Stimulated activated CD8-positive, alpha-beta memory T cell treated with anti-CD3 and anti-CD28 coated beads, Interleukin-15, amount 100 ng/mL, for 4 hours (primary cell): ENCODE results near the gene SMIM8.

ENCODE experiments used
- DNase-seq, 2 donors: peaks; one replicate each; pipeline ENCODE4 v3.0.0-alpha.2; 2020; ENCODE audit warnings: low read depth in 2 of 2

The SMIM8 gene

DNA sequence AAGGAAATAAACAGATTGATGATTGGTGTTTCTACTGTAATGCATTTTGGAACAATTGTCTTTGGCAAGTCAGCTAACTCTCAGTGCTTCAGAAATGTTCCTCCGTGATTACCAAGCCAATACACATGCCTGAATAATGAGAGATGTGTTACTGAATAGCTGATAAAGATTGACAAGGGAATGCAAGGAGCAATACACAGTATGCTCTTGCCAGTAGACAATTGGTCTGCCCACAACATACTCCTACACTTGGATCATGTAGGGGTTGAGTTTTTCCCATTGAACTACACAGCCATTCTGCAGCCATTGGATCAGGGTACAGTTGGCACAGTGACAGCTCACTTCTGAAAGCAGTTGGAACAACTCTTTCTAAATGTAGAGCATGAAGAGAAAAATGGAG, 12.3 kb downstream of the SMIM8 start:
- no peak for DNase-seq

GRCh38 chr6:87336367-87336766, 14.0 kb downstream of the SMIM8 start:
- no peak for DNase-seq

DNA sequence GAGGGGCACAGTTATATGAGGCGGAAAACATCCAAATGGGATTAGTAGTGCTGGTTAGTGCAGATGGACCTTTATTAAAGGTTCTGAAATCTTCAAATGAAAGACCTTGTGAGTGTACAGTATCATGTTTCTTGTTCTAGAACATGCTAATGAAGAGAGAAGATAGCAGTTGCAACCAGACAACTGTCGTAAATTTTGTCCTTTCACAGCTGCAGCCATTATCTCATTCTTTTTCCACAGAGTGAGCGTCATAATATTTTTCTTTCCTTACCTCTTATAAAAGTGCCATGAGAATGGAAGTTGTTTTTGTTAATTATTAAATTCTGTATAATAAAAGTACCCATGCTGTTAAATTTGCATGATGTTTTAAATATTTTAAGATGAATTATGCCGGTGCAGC, 17.8 kb downstream of the SMIM8 start:
- DNase-seq, result no peak

DNA sequence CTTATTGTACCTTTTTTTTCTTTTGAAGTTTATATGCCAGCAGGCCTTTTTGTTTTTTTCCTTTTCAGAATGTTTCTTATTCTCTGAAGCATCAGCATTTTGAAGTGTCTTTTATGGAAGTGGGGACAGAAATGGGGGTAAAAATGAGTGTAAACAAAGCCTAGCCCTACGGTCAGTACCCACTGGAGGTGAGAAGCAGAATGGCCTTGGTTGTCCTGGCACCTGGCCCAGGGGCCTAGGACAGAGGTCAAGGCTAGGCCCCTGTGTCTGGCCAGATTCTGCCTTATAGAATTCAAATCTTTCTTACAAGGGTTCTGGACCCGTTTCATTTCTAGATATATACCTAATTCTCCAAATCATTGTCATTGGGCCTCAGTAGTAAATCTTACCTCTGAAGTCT, 18.8 kb downstream of the SMIM8 start:
- DNase-seq, result no peak

DNA sequence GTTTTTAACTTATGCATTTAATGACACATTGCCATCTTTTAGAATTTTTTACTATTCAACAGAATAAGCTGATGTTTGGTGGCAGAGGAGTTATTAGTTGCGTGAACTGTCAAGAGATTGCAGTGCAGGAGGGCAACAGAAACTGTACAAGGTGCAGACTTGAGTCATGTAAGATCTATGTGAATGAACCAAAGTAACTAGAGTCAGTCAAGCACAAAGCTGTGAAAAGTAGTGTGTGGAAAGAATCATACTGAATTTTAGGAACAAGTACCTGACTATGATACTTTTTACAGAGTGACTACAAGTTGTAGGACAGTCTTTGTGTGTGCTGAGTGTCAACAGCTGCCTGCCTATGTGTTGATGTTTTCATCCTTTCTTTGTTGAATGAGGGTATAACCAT, 19.5 kb downstream of the SMIM8 start:
- DNase-seq, result no peak

- DNase-seq, result no peak
These were observed 20.4 kb downstream of the SMIM8 start for GRCh38 chr6:87342829-87343228.

DNA sequence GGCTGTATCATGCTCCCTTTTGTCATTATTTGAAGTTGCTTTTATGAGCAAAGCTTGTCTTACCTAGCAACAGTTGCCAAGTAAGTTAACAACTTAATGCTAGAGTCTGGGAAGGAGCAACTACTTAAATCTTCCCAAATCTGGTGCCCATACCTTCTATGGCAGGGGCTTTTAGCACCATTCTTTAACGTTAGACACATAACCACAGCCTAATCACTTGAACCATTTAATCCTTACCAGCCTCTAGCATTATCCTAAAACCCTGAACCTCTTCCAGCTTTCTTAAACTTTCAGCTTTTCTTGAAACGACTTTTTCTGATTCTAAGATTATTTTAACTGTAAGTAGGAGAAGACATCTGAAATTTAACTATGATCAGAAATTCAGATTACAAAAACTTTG, 22.3 kb downstream of the SMIM8 start, which contains the start of gene C6orf163:
TSS of gene C6orf163 (plus strand) at position 83 of the 400 bp plus-strand sequence. CDS start at position 370, 287 bp downstream.
- DNase-seq, result no peak

DNA sequence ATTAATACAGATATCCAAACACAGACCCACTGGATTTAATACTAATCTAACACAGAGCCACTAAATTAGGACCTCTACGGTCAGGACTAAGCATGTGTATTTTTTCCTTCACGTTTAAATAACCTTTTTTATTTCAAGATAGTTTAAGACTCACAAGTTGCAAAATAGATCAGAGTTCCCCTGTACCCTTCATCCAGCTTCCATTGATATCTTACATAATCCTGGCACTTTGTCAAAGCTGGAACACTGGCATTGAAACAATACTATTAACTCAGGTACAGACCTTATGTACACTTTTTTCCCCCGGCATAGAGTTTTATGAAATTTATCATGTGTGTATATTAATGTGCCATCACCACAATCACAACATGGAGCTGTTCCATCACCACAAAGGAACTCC, 24.3 kb downstream of the SMIM8 start:
- no peak for DNase-seq

DNA sequence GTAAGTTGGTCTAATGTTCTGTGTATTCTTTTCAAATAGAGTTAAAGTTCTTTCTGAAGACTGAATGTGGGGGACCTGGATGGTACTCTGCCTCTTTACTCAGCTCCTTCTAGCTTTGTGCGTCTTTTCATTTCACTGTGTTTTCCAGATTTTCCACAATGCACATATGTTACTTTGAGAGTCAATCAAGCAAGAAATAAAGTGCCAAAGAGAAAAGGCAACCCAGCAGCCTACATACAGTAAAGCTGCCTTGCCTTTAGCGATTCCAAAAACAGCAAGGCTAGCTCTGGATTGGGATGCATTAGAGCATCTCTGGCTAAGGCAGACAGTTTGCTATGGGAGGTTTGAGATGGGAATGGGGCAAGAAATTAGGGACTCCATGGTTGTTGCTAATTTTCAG, 27.5 kb downstream of the SMIM8 start:
- no peak for DNase-seq

- no peak for DNase-seq
These were observed 28.1 kb downstream of the SMIM8 start for GRCh38 chr6:87350516-87350915.

- no peak for DNase-seq
These were observed 29.2 kb downstream of the SMIM8 start for GRCh38 chr6:87351583-87351982.

GRCh38 chr6:87356181-87356580, 33.8 kb downstream of the SMIM8 start:
- DNase-seq, result no peak

DNA sequence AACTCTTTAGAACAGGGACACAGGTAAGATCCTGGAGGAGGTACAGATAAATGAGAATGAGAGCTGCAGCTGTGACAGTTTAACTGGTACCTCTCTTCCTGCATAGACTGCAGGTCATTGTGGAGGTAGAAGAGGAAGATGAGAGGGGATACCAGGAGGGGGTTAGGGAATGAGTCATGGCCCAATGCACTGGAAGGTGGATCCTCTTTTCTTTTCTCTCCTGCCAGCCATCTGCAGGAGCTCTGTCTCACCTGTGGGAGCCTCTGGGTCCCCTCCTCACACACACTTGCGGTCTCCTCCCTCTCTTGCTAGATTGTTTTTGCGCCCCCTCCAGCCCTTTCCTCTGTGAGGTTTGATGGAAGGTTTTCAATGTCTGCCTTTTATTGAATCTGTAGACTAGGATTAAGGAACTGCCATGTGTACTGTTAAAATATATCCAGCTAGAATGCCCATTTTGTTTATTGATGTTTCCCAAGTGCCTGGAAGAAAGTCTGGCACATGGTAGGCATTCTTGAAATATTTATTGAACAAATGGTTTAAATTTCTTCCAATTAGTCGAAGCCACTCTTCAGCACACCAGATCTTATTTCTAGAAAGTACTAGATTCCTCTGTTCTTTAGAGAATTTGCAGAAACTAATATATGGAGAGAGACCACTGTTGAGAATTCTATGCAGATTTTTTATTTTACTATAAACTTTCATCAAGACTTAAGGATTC, 35.2 kb downstream of the SMIM8 start:
- no peak for DNase-seq

DNA sequence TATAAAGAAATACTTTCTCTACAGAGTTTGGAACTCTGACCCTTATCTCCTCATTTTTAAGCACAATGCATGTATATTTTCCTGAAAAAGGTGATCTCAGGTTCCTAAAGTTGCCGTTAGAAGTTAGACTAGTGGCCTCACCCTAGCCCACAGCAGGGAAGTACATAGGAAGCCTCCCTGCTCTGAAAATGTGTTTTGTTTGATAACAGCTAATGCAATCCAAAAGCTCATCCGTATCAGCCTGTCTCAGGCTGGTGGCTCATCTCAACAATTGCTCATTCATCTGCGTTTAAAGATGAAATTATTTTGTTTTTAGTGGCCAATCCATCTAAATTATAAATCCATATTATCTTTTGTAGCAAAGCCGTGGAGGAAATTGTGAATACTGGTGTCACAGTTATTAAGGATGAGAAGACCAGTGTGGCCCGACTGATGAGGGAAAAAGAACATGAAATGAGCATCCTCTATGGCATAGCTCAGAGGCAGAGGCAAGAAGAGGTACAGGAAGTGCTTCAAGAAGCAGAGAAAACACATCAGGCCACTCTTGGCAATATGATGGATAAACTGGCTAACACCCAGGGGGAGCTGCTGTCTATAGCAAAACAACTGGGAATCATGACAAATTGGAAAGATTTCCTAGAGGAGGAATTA, 42.3 kb downstream of the SMIM8 start:
- DNase-seq, result no peak

DNA sequence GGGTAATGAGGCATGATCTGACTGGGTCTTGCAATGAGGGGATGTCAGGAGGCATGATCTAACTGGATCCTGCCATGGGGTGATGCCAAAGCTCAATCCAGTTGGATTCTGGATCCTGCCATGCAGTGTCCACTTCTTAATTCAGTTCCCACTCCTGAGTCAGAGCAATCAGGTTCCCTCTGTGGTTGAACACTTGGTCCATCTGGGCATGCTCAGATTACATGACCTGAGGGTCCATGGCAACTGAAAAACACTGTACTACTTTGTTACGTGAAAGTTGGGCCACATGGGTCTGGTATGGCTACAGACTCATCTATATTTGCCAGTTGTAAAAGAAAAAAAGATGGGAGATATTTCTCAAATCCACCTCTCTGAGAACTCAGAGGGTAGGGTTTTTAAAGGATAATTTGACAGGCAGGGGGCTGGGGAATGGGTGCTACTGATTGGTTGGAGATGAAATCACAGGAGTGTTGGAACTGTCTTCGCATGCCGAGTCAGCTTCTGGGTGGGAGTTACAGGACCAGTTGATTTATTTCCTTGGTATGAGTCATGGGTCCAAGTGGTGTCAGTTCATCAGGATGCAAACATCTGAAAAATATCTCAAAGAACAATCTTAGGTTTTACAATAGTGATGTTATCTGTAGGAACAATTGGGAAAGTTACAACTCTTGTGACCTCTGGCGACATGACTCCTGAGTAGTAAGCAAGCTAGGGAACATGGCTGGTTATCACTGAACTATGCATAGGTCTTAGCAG, 43.9 kb downstream of the SMIM8 start:
- DNase-seq, result no peak

- DNase-seq, result no peak
These were observed 44.5 kb downstream of the SMIM8 start for GRCh38 chr6:87366899-87367298.

DNA sequence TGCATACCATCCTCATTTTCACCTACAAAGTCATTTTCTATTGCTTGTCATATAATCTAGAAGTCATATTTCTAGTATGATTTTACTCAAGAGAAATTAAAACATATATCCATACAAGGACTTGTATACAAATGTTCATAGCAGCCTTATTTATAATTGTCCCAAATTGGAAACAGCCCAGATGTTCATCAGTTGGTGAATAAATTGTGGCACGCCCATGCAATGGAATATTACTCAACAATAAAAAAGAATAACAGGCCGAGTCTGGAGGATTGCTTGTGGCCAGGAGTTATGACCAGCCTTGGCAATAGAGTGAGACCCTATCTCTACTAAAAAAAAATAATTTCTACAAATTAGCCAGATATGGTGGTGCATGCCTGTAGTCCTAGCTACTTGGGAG, 51.0 kb downstream of the SMIM8 start:
- DNase-seq, result no peak

GRCh38 chr6:87375315-87375714, 52.9 kb downstream of the SMIM8 start:
- DNase-seq, result no peak

DNA sequence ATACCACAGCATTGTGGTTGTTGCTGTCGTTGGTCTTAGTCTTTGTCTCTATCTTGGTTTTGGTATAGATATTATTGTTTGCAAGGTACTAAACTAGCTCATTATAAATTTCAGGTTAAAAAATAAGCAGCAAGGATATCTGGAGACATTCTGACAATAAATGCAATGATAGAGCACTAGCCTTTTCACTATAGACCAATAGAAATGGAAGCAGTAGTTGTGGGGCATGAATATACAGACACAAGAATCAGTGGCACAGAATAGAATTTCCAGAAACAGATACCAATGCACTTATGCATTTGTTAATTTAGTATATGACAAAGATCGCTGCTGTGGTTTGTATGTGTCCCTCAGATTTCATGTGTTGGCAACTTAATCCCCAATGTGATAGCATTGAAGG, 54.3 kb downstream of the SMIM8 start:
- DNase-seq, result no peak

GRCh38 chr6:87378947-87379346, 56.6 kb downstream of the SMIM8 start:
- DNase-seq, result no peak

DNA sequence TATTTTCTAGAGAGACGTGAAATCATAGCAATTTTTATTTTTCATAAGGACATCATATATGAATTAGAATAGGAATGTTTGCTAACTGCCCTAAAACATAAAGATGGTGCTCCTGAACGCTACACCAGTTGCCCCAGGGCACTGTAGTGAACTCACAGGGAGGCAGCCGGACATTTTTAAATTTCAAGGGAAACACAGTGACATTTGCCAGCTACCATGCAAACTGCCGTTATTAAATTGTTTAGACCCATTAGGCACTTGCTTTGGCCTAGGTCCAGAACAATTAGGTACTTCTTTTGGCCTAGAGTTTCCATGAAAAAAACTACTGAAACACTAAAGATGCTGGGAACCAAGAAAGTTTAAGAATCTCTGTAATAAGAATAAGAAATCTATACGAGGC, 60.5 kb downstream of the SMIM8 start:
- DNase-seq, result no peak

DNA sequence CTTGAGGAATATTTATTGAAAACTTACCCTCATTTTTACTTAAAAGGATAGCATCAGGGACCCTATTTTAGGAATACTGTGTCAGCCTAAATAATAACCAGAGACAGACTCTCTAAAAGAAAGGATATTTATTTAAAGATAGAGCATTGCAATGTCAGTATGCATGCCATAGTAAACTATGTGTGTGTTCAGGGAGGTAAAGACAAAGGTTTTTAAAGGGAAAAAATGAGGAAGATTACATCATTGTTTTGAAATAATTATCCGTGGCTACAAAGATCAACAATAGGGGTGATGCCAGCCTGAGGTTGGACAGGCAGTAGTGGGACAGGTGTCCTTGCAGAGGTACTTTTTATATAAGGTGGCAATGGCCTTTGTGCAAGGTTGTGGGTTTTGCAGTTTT, 61.6 kb downstream of the SMIM8 start:
- no peak for DNase-seq

DNA sequence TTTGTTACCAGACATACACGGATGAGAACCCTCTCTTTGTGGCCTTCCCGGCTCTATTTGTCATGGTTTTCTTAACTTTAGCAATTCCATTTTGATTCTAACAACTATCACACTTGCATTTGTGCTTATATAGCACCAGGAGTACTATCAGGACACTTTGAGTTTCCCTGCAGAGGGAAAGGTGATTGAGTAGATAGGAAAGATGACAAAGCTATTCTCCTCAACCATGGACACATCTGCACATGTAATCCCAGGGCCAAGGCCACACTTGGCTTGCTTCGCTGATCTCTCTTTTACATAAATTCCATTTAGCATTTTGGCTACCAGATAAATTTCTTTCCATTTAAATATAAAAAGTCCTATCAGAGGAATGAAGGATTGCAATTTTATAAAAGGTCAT, 62.1 kb downstream of the SMIM8 start:
- no peak for DNase-seq
